ENCODE results near the gene YIPF3.

YIPF3 gene

DNA sequence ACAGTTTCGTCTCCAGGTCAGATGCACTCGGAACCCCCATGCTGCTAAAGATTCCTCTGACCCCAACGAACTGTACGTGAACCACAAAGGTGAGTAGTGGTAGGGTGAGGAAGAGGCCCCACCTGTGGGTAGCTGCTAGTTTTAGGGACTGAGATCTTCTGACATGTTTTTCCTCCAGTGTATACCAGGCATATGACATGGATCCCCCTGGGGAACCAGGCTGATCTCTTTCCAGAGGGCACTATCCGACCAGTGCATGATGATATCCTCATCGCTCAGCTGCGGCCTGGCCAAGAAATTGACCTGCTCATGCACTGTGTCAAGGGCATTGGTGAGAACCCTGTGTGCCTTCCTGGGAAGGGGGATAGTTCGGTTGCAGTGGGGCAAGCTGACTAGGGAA, 3.4 kb upstream of the YIPF3 start:
- peaks cover 37% of the 10 kb centered on the region for H3K36me3 Mint-ChIP-seq (ENCODE audit: low read depth)
- H3K9me3 Mint-ChIP-seq = no peaks in the 10 kb centered on the region
- no peaks in the 10 kb centered on the region for H3K27me3 Mint-ChIP-seq
- peak overlapping the region; percentile 13 for H3K4me3 Mint-ChIP-seq
- ATAC-seq (no peak), DNase-seq (no peak)
- peaks cover 18% of the 10 kb centered on the region for H3K4me1 Mint-ChIP-seq
- peak overlapping the region; percentile 25 for H3K27ac Mint-ChIP-seq

DNA sequence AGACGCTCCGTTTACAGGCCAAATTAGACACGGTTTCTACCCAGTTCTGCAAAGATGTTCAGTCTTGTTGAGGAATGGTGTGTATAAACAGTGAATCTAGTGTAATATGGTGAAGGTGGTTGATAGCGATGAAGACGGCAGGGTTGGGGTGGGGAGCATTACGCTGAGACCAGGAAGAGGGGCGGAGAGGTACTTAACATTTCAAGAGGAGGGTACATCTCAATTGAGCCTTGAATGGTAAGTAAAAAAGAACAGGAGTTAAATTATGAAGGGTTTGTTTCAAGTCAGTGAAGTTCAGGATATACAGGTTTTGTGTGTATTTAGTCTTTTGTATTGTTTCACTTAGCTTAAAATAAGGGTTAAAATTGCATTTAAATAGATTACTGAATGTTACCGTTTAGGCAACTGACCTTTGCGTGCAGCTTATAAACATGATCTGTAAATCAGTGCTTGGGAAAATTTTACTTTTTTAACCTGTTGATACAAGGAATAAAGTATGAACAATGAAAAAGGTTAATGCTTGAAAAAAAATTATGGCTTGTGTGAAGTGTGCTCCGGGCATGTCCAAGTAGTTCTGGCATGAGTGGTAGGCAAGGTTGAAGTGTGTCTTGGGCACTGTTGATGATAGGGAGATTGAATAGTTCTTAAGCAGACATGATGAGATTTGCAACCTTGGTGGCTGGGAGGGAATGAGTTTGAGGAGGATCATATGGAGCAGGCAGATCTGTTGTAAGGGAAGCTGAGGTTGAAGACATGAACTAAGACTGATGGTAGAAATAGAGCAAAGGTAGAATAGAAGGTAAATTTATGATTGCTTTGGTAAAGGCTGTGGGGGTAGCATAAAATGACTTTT, 1.0 kb upstream of the YIPF3 start:
- H3K36me3 Mint-ChIP-seq (ENCODE audit: low read depth) = peaks cover 23% of the 10 kb centered on the region
- peaks cover 28% of the 10 kb centered on the region for H3K4me1 Mint-ChIP-seq
- H3K27me3 Mint-ChIP-seq = no peaks in the 10 kb centered on the region
- no peaks in the 10 kb centered on the region for H3K9me3 Mint-ChIP-seq
- no peak overlapping the region for H3K27ac Mint-ChIP-seq
- H3K4me3 Mint-ChIP-seq = no peak overlapping the region
- no peak for DNase-seq
- no peak for ATAC-seq

DNA sequence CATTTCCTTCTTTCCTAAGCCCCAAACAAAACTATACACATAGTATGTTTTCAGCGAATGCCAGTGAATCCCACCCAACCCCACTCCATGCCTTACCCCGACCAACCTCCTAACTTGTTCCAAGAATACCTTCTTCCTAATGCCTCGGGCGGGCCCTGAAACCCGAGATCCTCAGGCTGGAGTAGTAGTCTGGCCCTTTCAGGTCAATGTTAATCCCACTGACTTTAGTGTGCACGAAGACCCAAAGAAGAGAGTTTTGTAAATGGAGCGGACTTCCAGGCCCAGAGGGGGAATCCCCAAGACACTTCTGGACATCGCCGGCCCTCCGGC, 394 bp downstream of the YIPF3 start:
- no peak overlapping the region for H3K27ac Mint-ChIP-seq

DNA sequence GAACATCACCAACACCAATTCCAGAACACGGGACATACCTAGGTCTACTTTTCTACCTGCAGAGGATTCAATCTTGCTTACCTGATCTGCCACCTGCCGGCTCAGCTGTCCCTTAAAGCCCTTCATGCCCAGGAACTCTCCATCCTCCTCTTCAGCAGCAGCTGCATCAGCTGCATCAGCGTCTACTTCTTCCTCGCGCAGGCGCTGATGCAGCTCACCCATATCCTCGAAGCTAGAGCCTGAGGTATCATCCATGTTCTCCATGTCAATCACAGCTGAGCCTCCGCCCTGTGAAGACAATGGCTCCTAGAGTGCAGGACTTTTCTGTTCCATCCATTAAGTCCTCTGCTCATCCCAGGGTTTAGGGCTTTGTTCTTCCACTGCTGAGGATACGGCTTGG, 918 bp downstream of the YIPF3 start:
- no peak overlapping the region for H3K27ac Mint-ChIP-seq

More for the DNA sequence above, 394 bp downstream of the YIPF3 start:
- Mint-ChIP-seq H3K27me3 (no peaks in the 10 kb centered on the region), H3K9me3 (no peaks in the 10 kb centered on the region), H3K4me3 (no peak overlapping the region), H3K4me1 (peaks cover 29% of the 10 kb centered on the region), H3K36me3 (ENCODE audit: low read depth) (peaks cover 15% of the 10 kb centered on the region)
- DNase-seq (no peak), ATAC-seq (no peak)

DNA sequence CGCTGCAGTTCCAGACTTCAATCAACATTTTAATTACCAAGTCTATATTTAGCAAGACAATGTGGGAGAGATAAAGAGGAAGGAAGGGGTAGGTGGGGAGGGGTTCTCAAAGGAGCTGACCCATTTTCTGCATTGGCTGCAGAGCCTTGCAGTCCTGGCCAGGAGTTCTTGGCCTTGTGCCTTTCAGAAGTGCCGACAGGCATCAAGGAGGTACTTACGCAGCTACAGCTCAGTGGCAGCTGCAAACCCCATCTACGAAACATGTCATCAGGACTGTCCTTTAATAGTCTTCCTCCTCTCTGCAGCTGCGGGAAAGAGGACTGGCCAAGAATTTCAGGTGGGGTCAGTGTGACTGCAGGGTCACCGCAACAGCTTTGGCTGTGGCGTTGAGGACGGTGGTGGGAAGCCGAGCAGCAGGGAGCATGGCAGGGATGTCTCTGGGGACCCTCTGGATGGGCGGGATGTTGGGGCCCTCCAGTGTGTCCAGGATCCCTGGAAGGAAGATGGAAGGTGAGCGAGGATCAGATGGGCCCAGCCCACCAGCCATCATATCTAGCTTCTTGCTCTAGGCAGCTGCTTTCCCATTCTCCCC, 4.8 kb downstream of the YIPF3 start:
- no peaks in the 10 kb centered on the region for H3K9me3 Mint-ChIP-seq
- no peak overlapping the region for H3K27ac Mint-ChIP-seq
- H3K4me1 Mint-ChIP-seq = peaks cover 31% of the 10 kb centered on the region
- DNase-seq = no peak
- no peak for ATAC-seq
- peaks cover 17% of the 10 kb centered on the region for H3K36me3 Mint-ChIP-seq (ENCODE audit: low read depth)
- no peak overlapping the region for H3K4me3 Mint-ChIP-seq
- H3K27me3 Mint-ChIP-seq = peaks cover 16% of the 10 kb centered on the region

More for the DNA sequence above, 918 bp downstream of the YIPF3 start:
- no peaks in the 10 kb centered on the region for H3K27me3 Mint-ChIP-seq
- ATAC-seq (no peak), DNase-seq (no peak)
- H3K9me3 Mint-ChIP-seq = no peaks in the 10 kb centered on the region
- H3K4me3 Mint-ChIP-seq = no peak overlapping the region
- peaks cover 16% of the 10 kb centered on the region for H3K36me3 Mint-ChIP-seq (ENCODE audit: low read depth)
- peaks cover 29% of the 10 kb centered on the region for H3K4me1 Mint-ChIP-seq

DNA sequence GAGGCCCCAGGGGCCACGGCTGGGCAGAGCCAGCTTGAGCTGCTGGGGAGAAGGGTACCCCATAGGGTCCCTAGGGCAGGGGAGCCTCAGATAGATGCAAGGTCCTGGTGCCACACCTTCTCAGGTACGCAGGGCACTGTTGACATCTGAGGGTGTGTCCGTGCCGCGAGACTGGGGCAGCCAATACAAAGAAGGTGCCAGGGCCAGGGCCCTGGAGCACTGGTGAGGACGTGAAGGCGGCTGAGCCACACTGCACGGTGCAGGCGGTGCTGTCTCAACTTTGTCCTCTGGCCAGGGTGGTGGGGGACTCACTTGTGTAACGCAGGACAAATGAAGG, 5.9 kb downstream of the YIPF3 start:
- Mint-ChIP-seq H3K9me3 (no peaks in the 10 kb centered on the region), H3K36me3 (ENCODE audit: low read depth) (peaks cover 17% of the 10 kb centered on the region), H3K27ac (no peak overlapping the region), H3K27me3 (peaks cover 16% of the 10 kb centered on the region), H3K4me3 (peak overlapping the region; percentile 56), H3K4me1 (peaks cover 25% of the 10 kb centered on the region)
- DNase-seq (no peak), ATAC-seq (no peak)

DNA sequence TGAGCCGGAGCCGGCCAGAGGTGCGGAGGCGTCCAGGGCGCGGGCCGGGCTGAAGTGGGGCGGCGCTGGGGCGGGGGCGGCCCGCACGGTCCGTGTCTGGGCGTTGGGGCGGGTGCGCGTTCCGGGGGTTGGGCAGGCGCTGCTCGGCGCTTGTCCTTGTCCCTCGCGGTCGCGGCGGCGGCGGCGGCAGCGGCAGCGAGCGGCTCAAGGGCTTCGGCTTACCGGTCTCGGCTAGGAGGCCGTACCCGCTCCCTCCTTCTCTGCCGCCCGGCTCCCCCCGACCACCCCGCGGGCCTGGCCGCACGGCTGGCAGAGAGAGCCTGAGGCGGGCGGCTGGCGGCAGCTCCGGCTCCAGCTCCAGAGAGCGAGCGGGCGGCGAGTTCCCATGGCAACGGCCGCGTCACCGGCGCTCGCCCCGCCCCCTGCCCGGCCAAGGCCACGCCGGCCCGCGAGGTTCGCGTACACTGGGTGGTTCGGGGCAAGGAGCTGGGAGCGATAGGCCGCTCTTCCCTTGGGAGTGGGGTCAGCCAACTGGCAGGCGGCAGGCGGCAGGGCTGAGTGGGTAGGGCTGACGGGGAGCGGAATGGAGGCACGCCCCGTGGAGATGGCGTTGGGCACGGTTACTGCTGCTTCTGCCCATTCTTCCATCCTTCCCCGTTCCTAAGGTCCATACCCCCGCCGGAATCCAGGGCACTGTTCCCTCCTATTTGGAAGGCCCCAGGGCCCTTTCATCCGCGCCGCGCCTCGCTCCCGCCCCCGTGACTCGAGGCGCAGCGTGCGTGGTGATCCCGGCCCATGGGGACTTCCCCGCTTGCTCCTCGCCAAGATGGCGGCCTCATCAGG, 6.5 kb downstream of the YIPF3 start, which contains the start of gene LRRC73:
Gene LRRC73 (minus strand): TSS at position 363 of the 843 bp plus-strand sequence. CDS start 561 bp downstream, outside the sequence.
- peak; percentile 85 for DNase-seq
- H3K9me3 Mint-ChIP-seq = no peaks in the 10 kb centered on the region
- H3K27ac Mint-ChIP-seq = peak within 1 kb of the TSS; percentile 83
- peak within 1 kb of the TSS; percentile 85 for H3K4me3 Mint-ChIP-seq
- ATAC-seq = peak; percentile 68
- H3K4me1 Mint-ChIP-seq = peaks cover 19% of the 10 kb centered on the region
- H3K27me3 Mint-ChIP-seq = peaks cover 16% of the 10 kb centered on the region
- peaks cover 16% of the 10 kb centered on the region for H3K36me3 Mint-ChIP-seq (ENCODE audit: low read depth)

DNA sequence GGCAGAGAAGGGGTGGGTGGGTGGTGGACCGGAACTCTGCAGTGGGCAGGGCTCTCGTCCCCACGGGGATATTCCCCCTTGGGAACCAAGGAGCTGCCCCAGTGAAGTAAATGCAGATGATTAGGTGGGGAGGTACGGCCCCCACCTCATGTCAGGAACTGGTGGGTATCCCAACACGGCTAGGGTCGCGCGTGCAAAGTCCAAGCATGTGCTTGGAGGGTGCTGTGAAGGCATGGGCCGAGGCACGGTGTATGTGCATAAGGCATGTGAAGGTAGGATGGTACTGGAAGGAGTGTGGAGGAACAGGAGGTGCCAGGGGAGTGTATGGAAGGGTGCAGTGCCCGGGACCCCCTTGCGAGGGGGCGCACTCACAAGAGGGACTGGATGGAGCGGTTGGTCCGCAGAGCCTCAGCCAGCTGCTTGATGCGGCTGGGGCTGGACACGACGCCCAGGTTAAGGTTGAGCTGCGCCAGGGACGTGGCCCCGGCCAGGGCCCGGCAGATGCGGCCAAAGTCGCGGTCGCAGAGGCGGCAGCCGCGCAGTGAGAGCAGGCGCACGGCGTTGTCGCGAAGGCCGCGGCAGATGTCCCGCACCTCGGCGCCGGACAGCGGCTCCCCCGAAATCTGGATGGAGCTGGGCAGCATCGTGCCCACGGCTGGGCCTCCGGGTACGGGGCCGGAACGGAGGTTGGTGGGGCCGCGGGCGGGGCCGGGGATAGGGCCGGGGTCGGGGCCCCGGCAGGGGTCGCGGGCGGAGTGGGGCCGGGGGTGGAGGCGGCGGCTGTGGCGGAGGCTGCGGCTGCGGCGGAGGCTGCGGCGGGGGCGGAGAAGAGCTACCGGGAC, 7.4 kb downstream of the YIPF3 start:
- Mint-ChIP-seq H3K36me3 (ENCODE audit: low read depth) (peaks cover 11% of the 10 kb centered on the region), H3K9me3 (no peaks in the 10 kb centered on the region), H3K27ac (peak overlapping the region; percentile 83), H3K27me3 (peaks cover 16% of the 10 kb centered on the region), H3K4me1 (peaks cover 11% of the 10 kb centered on the region), H3K4me3 (peak overlapping the region; percentile 85)
- ATAC-seq (no peak), DNase-seq (no peak)

DNA sequence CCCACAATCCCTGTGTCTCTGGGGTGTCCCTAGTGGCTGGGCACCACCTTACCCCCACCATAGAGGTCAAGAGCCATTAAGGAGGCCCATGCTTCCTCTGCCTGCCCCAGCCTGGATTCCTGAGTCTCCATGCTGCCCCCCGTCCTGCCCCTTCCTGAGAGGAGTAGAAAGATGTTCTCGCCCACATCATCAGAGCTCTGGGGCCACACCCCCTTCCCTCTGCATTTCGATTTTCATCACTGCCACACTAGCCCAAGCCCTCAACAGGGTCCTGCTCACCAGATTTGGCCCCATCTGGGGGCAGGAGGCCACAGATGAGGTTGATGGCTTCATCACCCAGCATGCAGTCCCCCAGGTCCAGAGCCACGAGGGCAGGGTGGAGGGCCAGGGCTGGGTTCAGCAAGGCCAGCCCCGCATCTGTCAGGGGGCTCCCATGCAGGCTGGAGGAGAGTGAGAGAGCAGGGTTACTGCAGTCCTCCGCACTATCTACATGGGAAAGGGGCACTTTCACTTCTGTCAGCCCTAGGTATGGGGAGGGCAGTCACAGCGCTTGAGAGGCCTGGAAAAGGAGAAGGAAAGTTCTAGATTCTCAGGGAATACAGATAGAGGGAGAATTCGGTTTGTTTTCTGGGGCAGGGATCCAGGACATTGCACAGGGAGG, 8.1 kb downstream of the YIPF3 start:
- Mint-ChIP-seq H3K27ac (no peak overlapping the region), H3K9me3 (no peaks in the 10 kb centered on the region)

DNA sequence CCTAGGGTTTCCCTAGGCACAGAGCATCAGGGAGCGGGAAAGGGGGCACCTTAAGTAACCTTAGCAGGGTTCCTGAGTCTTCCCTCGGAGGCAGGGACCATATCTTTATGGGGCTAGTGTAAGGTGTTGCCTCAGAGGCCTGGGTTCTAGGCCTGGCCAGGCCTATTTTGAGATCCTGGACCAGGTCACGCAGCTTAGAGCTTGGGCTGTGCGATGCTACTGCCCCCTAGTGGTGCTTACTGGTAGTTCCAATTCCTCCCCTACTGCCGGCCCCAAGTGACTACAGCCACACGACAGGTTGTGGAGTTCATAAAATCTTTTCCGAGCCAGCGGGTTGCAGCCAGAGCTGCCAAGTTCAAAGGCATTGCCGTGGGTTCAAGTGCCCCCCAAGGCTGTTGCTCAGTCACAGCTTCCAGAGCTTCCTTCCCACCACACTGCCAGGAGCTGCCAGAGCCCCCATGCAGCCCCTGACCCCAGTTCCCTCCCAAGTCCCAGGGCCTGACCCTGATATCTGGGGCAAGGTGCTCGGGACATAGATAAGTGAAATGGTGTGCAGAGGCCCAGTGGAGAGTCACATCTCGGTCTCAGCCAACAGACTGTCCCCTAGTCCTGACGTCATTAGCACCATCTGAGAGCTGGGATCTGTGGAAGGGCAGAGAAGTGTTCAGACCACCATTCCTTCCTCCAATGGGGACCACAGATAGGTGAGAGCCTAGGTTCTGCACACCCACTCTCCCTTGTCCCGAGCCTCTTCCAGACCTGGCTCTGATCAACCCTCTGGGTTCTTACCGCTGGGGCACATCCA, 9.9 kb downstream of the YIPF3 start:
- peak; percentile 83 for DNase-seq
- H3K27me3 Mint-ChIP-seq = peaks cover 16% of the 10 kb centered on the region
- peaks cover 15% of the 10 kb centered on the region for H3K36me3 Mint-ChIP-seq (ENCODE audit: low read depth)
- H3K27ac Mint-ChIP-seq = no peak overlapping the region
- peak; percentile 79 for ATAC-seq
- no peaks in the 10 kb centered on the region for H3K9me3 Mint-ChIP-seq
- H3K4me3 Mint-ChIP-seq = no peak overlapping the region
- peaks cover 8% of the 10 kb centered on the region for H3K4me1 Mint-ChIP-seq

More for the DNA sequence above, 8.1 kb downstream of the YIPF3 start:
- Mint-ChIP-seq H3K36me3 (ENCODE audit: low read depth) (peaks cover 9% of the 10 kb centered on the region), H3K4me1 (peaks cover 8% of the 10 kb centered on the region), H3K4me3 (peak overlapping the region; percentile 85), H3K27me3 (peaks cover 16% of the 10 kb centered on the region)
- DNase-seq (no peak), ATAC-seq (no peak)

DNA sequence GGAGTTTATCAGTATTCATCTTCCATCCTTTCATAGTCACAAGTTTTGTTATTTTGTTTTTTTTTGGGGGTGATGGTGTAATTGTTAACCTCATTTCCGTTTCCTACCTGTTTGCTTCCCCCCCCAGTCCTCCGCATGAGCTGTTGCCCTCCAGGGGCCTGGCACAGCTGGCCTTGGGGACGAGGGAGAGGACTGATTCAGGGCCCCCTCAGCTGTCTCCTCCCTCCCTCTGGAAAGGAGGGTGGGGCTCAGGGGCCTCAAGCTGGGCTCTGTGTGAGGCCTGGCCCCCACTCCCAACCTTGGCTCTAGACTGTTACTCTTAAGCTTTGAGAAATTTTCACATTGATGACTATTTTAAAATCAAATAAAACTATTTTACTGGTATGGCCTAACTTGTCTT, 10.6 kb downstream of the YIPF3 start:
- Mint-ChIP-seq H3K4me1 (peaks cover 6% of the 10 kb centered on the region), H3K36me3 (ENCODE audit: low read depth) (peaks cover 17% of the 10 kb centered on the region), H3K27me3 (peaks cover 16% of the 10 kb centered on the region), H3K27ac (no peak overlapping the region), H3K4me3 (no peak overlapping the region), H3K9me3 (no peaks in the 10 kb centered on the region)
- DNase-seq (no peak), ATAC-seq (no peak)

DNA sequence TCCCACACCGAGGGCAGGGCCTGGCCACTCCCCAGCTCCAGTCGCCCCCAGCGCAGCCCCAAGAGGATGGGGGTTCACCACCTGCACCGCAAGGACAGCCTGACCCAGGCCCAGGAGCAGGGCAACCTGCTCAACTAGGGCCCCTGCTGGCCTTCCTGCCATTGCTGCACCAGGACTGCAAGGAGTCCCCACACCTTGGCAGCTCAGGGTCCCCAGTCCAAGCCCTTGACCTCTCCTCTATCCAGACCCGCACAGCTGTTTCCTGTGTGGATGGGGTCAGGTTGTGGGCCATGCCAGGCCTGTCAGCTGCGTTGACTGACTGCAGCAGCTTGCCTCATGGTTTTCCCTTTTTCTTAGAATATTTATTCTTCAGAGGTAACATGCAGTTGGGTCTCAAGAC, 11.0 kb downstream of the YIPF3 start:
- Mint-ChIP-seq H3K27ac (no peak overlapping the region), H3K4me3 (no peak overlapping the region), H3K36me3 (ENCODE audit: low read depth) (peaks cover 16% of the 10 kb centered on the region), H3K27me3 (peaks cover 16% of the 10 kb centered on the region), H3K4me1 (peaks cover 6% of the 10 kb centered on the region), H3K9me3 (no peaks in the 10 kb centered on the region)
- DNase-seq (no peak), ATAC-seq (no peak)
